HepG2 (cell line): Measurements from ENCODE around the gene HNRNPUL2. TPM values are rescaled to one million over a fixed set of nuclear protein-coding genes. Genes with fewer than 3 reads are reported as not detected.

Experiments used
- ARNTL ChIP-seq: sonication (generic); formaldehyde crosslinking; IDR thresholded peaks from 2 replicates; pipeline ENCODE4 v1.4.0; 2020; ENCODE audit warnings: mild to moderate bottlenecking, missing genetic modification reagents
- ETV6 ChIP-seq: sonication (generic); formaldehyde crosslinking; conservative IDR thresholded peaks from 2 replicates; pipeline ENCODE4 v1.4.0; 2020; ENCODE audit warnings: missing genetic modification reagents
- GPN1 ChIP-seq: sonication (generic); formaldehyde crosslinking; IDR thresholded peaks from 2 replicates; pipeline ENCODE4 v1.5.1; 2020; ENCODE audit warnings: missing genetic modification reagents, borderline replicate concordance
- HBP1 ChIP-seq: IDR thresholded peaks from 2 replicates; pipeline ENCODE4 v1.6.1; 2016; ENCODE audit warnings: low read depth, control low read depth
- ISX ChIP-seq: sonication (generic); formaldehyde crosslinking; conservative IDR thresholded peaks from 2 replicates; pipeline ENCODE4 v1.5.0; 2020; ENCODE audit warnings: missing genetic modification reagents
- JARID2 ChIP-seq: sonication (generic); formaldehyde crosslinking; IDR thresholded peaks from 2 replicates; pipeline ENCODE4 v1.8.1; 2023; ENCODE audit warnings: missing genetic modification reagents, inconsistent platforms; ENCODE audit not compliant: insufficient replicate concordance
- POLR2AphosphoS2 ChIP-seq: IDR thresholded peaks from 2 replicates; pipeline ENCODE4 v1.6.1; 2011; ENCODE audit warnings: low read depth, low read length, improper control_type of control experiment
- SMAD9 ChIP-seq: sonication (generic); formaldehyde crosslinking; IDR thresholded peaks from 2 replicates; pipeline ENCODE4 v1.5.1; 2020; ENCODE audit warnings: mild to moderate bottlenecking, missing genetic modification reagents
- SOX5 ChIP-seq: IDR thresholded peaks from 2 replicates; pipeline ENCODE4 v1.6.1; 2016; ENCODE audit warnings: borderline replicate concordance
- SRY ChIP-seq: sonication (generic); formaldehyde crosslinking; IDR thresholded peaks from 2 replicates; pipeline ENCODE4 v1.8.0; 2022; ENCODE audit warnings: mild to moderate bottlenecking, missing genetic modification reagents
- TBX2 ChIP-seq: sonication (generic); formaldehyde crosslinking; IDR thresholded peaks from 2 replicates; pipeline ENCODE4 v1.5.0; 2020; ENCODE audit warnings: missing genetic modification reagents, mild to moderate bottlenecking, borderline replicate concordance
- TEAD3 ChIP-seq: optimal IDR thresholded peaks from 2 replicates; pipeline ENCODE3; 2016; ENCODE audit warnings: borderline replicate concordance
- WIZ ChIP-seq: sonication (generic); formaldehyde crosslinking; IDR thresholded peaks from 2 replicates; pipeline ENCODE4 v1.5.1; 2020; ENCODE audit warnings: mild to moderate bottlenecking, missing genetic modification reagents
- ZKSCAN5 ChIP-seq: sonication (generic); formaldehyde crosslinking; IDR thresholded peaks from 2 replicates; pipeline ENCODE4 v1.5.1; 2020; ENCODE audit warnings: mild to moderate bottlenecking, missing genetic modification reagents
- ZNF17 ChIP-seq: sonication (generic); formaldehyde crosslinking; IDR thresholded peaks from 2 replicates; pipeline ENCODE4 v1.5.0; 2020; ENCODE audit warnings: mild to moderate bottlenecking, missing genetic modification reagents
- ZNF235 ChIP-seq: sonication (generic); formaldehyde crosslinking; IDR thresholded peaks from 2 replicates; pipeline ENCODE4 v1.8.1; 2023; ENCODE audit warnings: mild to moderate bottlenecking, missing genetic modification reagents, borderline replicate concordance
- ZNF251 ChIP-seq: sonication (generic); formaldehyde crosslinking; IDR thresholded peaks from 2 replicates; pipeline ENCODE4 v1.9.0; 2021; ENCODE audit warnings: mild to moderate bottlenecking, missing genetic modification reagents
- ZNF292 ChIP-seq: sonication (generic); formaldehyde crosslinking; IDR thresholded peaks from 2 replicates; pipeline ENCODE4 v1.8.1; 2022; ENCODE audit warnings: mild to moderate bottlenecking, low read depth, missing genetic modification reagents, borderline replicate concordance
- ZNF407 ChIP-seq: sonication (generic); formaldehyde crosslinking; IDR thresholded peaks from one replicate; pipeline ENCODE4 v1.5.1; 2020; ENCODE audit warnings: mild to moderate bottlenecking, missing genetic modification reagents; ENCODE audit errors: not compliant biosample characterization
- ZNF709 ChIP-seq: sonication (generic); formaldehyde crosslinking; IDR thresholded peaks from 2 replicates; pipeline ENCODE4 v1.5.0; 2020; ENCODE audit warnings: mild to moderate bottlenecking, missing genetic modification reagents
- polyA plus RNA-seq, 8 experiments: library from polyadenylated mRNA; depleted of rRNA in 3 of 8; stranded (reverse) in 7 of 8; unstranded in 1 of 8; fragments of >200 nt; fragmentation: Illumina TruSeq in 4 of 8; extraction: Trizol in 4 of 8; gene quantifications; 2 replicates each; pipeline versions ENCODE4 v1.2.1 to v1.2.3, GENCODE V29; 2011 to 2016; ENCODE audit warnings: low read depth in 4 of 8, missing spikeins in 1 of 8, mixed read lengths in 1 of 8; ENCODE audit not compliant: insufficient read depth in 1 of 8
- total RNA-seq, 5 experiments: library from RNA; depleted of rRNA; stranded (reverse); fragments of >200 nt; fragmentation: Illumina TruSeq; extraction: Trizol; gene quantifications; 2 replicates each; pipeline ENCODE4 v1.2.3, GENCODE V29; 2016; ENCODE audit warnings: low read depth in 1 of 5
- TF ChIP-seq, protein P1 (sequence below): sonication (generic); formaldehyde crosslinking; IDR thresholded peaks from 2 replicates; pipeline ENCODE4 v1.8.1; 2023; ENCODE audit warnings: mild to moderate bottlenecking, missing genetic modification reagents

The HNRNPUL2 gene
- total and polyA plus RNA-seq, 2 of the 13 experiments (the other 11 are each of a cell fraction or from before 2014, with no cell fraction given), result 8.4 to 9.6 TPM

DNA sequence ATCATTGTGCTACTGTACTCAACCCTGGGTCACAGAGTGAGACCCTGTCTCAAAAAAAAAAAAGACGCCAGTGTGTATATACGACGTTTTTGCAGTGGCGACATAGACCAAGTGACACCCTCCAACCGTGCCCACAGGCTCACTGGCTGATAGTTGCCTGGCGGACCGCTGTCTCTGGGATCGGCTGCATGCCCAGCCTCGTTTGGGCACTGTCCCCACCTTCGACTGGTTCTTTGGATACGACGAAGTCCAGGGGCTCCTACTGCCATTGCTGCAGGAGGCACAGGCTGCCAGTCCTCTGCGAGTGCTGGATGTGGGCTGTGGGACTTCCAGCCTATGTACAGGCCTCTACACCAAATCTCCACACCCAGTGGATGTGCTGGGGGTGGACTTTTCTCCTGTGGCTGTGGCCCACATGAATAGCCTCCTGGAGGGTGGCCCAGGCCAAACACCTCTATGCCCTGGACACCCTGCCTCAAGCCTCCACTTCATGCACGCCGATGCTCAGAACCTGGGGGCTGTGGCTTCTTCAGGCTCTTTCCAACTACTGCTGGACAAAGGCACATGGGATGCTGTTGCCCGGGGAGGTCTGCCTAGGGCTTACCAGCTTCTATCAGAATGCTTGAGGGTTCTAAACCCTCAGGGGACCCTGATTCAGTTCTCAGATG lies 60.9 kb downstream of the HNRNPUL2 start (continued):
- TF ChIP-seq ZNF709 (CRISPR knock-in tag) (0 out of 2 replicates have a peak, but pooled peaks have one; percentile 9), JARID2 (CRISPR knock-in tag) (peak; percentile 12), ZKSCAN5 (CRISPR knock-in tag) (no peak), ZNF292 (CRISPR knock-in tag) (no peak), ZNF235 (no peak), ZNF251 (CRISPR knock-in tag) (no peak), ZNF17 (no peak), SOX5 (CRISPR knock-in tag) (no peak), POLR2AphosphoS2 (no peak), ETV6 (CRISPR knock-in tag) (no peak), GPN1 (CRISPR knock-in tag) (no peak), TEAD3 (CRISPR knock-in tag) (no peak), ARNTL (CRISPR knock-in tag) (no peak), TBX2 (CRISPR knock-in tag) (no peak), WIZ (CRISPR knock-in tag) (no peak), SRY (peak; percentile 69; the same call in 1 of the 2 replicates), HBP1 (CRISPR knock-in tag) (no peak), ZNF407 (CRISPR knock-in tag) (no peak), SMAD9 (no peak), ISX (CRISPR knock-in tag) (0 out of 2 replicates have a peak, but pooled peaks have one; percentile 45)
- TF ChIP-seq, protein P1, sequence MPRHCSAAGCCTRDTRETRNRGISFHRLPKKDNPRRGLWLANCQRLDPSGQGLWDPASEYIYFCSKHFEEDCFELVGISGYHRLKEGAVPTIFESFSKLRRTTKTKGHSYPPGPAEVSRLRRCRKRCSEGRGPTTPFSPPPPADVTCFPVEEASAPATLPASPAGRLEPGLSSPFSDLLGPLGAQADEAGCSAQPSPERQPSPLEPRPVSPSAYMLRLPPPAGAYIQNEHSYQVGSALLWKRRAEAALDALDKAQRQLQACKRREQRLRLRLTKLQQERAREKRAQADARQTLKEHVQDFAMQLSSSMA (CRISPR knock-in tag), result no peak
